ENCODE measurements around the gene PLS1.
"Not testable (repeated sequence)": the region's sequence is repeated elsewhere in the genome, so short reads cannot be mapped to it uniquely, and the experiment has no call there.

PLS1 gene, protein sequence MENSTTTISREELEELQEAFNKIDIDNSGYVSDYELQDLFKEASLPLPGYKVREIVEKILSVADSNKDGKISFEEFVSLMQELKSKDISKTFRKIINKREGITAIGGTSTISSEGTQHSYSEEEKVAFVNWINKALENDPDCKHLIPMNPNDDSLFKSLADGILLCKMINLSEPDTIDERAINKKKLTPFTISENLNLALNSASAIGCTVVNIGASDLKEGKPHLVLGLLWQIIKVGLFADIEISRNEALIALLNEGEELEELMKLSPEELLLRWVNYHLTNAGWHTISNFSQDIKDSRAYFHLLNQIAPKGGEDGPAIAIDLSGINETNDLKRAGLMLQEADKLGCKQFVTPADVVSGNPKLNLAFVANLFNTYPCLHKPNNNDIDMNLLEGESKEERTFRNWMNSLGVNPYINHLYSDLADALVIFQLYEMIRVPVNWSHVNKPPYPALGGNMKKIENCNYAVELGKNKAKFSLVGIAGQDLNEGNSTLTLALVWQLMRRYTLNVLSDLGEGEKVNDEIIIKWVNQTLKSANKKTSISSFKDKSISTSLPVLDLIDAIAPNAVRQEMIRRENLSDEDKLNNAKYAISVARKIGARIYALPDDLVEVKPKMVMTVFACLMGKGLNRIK

DNA sequence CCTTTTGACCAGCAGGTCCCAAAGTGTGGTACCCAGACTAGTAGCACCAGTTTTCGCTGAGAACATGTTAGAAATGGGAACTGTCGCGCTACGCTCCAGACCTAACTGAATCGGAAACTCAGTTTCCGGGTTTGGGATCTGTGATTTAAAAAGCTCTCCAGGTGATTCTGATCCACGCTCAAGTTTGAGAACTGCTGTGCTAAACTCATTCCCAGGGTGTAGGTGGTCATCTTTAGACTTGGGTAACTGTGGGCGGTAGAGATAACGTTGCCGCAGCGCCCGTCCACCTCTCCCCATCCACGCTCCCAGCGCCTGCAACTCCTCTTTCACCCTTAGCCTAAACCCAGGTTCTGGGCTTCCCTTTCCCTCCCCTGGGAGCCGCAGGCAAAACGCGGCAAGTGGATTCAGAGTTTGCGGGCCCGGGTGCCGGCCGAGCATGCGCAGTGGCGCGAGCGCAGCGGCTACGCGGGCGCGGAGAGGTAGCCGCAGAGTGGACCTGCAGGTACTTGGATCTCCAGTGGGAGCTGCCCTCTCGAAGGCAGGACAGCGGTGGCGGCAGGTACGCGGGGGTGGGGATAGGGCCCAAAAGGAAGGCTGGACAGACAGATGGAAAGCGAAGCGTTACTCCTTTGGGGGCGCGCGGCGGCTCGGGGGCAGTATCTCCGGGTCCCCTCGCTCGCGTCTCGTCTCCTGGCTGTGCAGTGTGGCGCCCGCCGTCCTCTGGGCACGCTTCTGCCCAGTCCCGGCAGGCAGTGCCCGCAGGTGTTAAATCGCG, at the start of gene PLS1:
TSS of gene PLS1 (plus strand) at position 443 of the 775 bp plus-strand sequence. CDS start 67,845 bp downstream, outside the sequence.
- H3K4me3 ChIP-seq (ENCODE audit: control insufficient read depth, low read depth, low read length) = peak within 1 kb of the TSS; percentile 83
- TF ChIP-seq, protein P1, sequence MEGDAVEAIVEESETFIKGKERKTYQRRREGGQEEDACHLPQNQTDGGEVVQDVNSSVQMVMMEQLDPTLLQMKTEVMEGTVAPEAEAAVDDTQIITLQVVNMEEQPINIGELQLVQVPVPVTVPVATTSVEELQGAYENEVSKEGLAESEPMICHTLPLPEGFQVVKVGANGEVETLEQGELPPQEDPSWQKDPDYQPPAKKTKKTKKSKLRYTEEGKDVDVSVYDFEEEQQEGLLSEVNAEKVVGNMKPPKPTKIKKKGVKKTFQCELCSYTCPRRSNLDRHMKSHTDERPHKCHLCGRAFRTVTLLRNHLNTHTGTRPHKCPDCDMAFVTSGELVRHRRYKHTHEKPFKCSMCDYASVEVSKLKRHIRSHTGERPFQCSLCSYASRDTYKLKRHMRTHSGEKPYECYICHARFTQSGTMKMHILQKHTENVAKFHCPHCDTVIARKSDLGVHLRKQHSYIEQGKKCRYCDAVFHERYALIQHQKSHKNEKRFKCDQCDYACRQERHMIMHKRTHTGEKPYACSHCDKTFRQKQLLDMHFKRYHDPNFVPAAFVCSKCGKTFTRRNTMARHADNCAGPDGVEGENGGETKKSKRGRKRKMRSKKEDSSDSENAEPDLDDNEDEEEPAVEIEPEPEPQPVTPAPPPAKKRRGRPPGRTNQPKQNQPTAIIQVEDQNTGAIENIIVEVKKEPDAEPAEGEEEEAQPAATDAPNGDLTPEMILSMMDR (conservative IDR thresholded peaks at IDR 0.05; ENCODE audit: control insufficient read depth, insufficient read depth, low read depth, low read length) = no peak

GRCh38 chr3:142549986-142550385, 46.2 kb upstream of the PLS1 start:
- no peak overlapping the region for H3K4me3 ChIP-seq (ENCODE audit: control insufficient read depth, low read depth, low read length)
- TF ChIP-seq, protein P1 (conservative IDR thresholded peaks at IDR 0.05; ENCODE audit: control insufficient read depth, insufficient read depth, low read depth, low read length) = no peak
- DNase-seq (ENCODE audit: low read depth) = no peak

More for the DNA sequence above, at the start of gene PLS1:
- peak; percentile 68 for DNase-seq (ENCODE audit: low read depth)

DNA sequence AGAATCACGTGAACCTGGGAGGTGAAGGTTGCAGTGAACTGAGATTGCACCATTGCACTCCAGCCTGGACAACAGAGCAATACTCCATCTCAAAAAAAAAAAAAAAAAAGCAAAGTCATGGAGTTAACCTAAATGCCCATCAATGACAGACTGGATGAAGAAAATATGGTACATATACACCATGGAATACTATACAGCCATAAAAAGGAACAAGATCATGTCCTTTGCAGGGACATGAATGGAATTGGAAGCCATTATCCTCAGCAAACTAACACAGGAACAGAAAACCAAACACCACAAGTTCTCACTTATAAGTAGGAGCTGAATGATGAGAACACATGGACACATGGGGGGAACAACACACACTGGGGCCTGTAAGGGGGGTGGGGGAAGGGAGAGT, 43.6 kb upstream of the PLS1 start:
- DNase-seq (ENCODE audit: low read depth); H3K4me3 ChIP-seq (ENCODE audit: control insufficient read depth, low read depth, low read length): not testable (repeated sequence)

GRCh38 chr3:142553741-142554140, 42.5 kb upstream of the PLS1 start:
- no peak overlapping the region for H3K4me3 ChIP-seq (ENCODE audit: control insufficient read depth, low read depth, low read length)
- TF ChIP-seq, protein P1 (conservative IDR thresholded peaks at IDR 0.05; ENCODE audit: control insufficient read depth, insufficient read depth, low read depth, low read length) = no peak
- no peak for DNase-seq (ENCODE audit: low read depth)

- TF ChIP-seq, protein P1 (conservative IDR thresholded peaks at IDR 0.05; ENCODE audit: control insufficient read depth, insufficient read depth, low read depth, low read length) = no peak
- no peak overlapping the region for H3K4me3 ChIP-seq (ENCODE audit: control insufficient read depth, low read depth, low read length)
- DNase-seq (ENCODE audit: low read depth) = no peak
Measured at GRCh38 chr3:142560118-142560517, 36.1 kb upstream of the PLS1 start.

- H3K4me3 ChIP-seq (ENCODE audit: control insufficient read depth, low read depth, low read length) = no peak overlapping the region
- TF ChIP-seq, protein P1 (conservative IDR thresholded peaks at IDR 0.05; ENCODE audit: control insufficient read depth, insufficient read depth, low read depth, low read length) = no peak
- DNase-seq (ENCODE audit: low read depth) = no peak
Measured at GRCh38 chr3:142563496-142563997, 32.6 kb upstream of the PLS1 start.
